Measurements from ENCODE around the gene TRIM62.

Gene TRIM62

GRCh38 chr1:33171977-33172813 is 9.6 kb downstream of the TRIM62 start:
- Mint-ChIP-seq H3K9me3 (no peaks in the 10 kb centered on the region), H3K36me3 (ENCODE audit: low read depth) (peaks cover 6% of the 10 kb centered on the region), H3K4me1 (ENCODE audit: low read depth) (no peaks in the 10 kb centered on the region), H3K4me3 (no peak overlapping the region), H3K27me3 (no peaks in the 10 kb centered on the region), H3K27ac (no peak overlapping the region)

- H3K4me1 Mint-ChIP-seq (ENCODE audit: low read depth): no peaks in the 10 kb centered on the region
- peaks cover 11% of the 10 kb centered on the region for H3K36me3 Mint-ChIP-seq (ENCODE audit: low read depth)
- H3K9me3 Mint-ChIP-seq: no peaks in the 10 kb centered on the region
- H3K4me3 Mint-ChIP-seq: no peak overlapping the region
- no peak overlapping the region for H3K27ac Mint-ChIP-seq
- no peaks in the 10 kb centered on the region for H3K27me3 Mint-ChIP-seq
Measured at GRCh38 chr1:33170351-33171274, 11.2 kb downstream of the TRIM62 start.

GRCh38 chr1:33169290-33170055 is 12.4 kb downstream of the TRIM62 start:
- no peak overlapping the region for H3K27ac Mint-ChIP-seq
- H3K4me1 Mint-ChIP-seq (ENCODE audit: low read depth): no peaks in the 10 kb centered on the region
- no peaks in the 10 kb centered on the region for H3K27me3 Mint-ChIP-seq
- H3K36me3 Mint-ChIP-seq (ENCODE audit: low read depth): peaks cover 11% of the 10 kb centered on the region
- no peak overlapping the region for H3K4me3 Mint-ChIP-seq
- no peaks in the 10 kb centered on the region for H3K9me3 Mint-ChIP-seq

GRCh38 chr1:33168556-33169289 is 13.1 kb downstream of the TRIM62 start:
- Mint-ChIP-seq H3K4me1 (ENCODE audit: low read depth) (no peaks in the 10 kb centered on the region), H3K4me3 (no peak overlapping the region), H3K27ac (no peak overlapping the region), H3K9me3 (no peaks in the 10 kb centered on the region), H3K36me3 (ENCODE audit: low read depth) (peaks cover 11% of the 10 kb centered on the region), H3K27me3 (no peaks in the 10 kb centered on the region)

GRCh38 chr1:33167650-33168447 is 14.0 kb downstream of the TRIM62 start:
- H3K4me1 Mint-ChIP-seq (ENCODE audit: low read depth): no peaks in the 10 kb centered on the region
- H3K27ac Mint-ChIP-seq: no peak overlapping the region
- H3K27me3 Mint-ChIP-seq: no peaks in the 10 kb centered on the region
- no peaks in the 10 kb centered on the region for H3K9me3 Mint-ChIP-seq
- no peak overlapping the region for H3K4me3 Mint-ChIP-seq
- H3K36me3 Mint-ChIP-seq (ENCODE audit: low read depth): peaks cover 11% of the 10 kb centered on the region

- no peaks in the 10 kb centered on the region for H3K9me3 Mint-ChIP-seq
- H3K4me3 Mint-ChIP-seq: no peak overlapping the region
- H3K4me1 Mint-ChIP-seq (ENCODE audit: low read depth): no peaks in the 10 kb centered on the region
- H3K27me3 Mint-ChIP-seq: no peaks in the 10 kb centered on the region
- H3K27ac Mint-ChIP-seq: no peak overlapping the region
- H3K36me3 Mint-ChIP-seq (ENCODE audit: low read depth): peaks cover 11% of the 10 kb centered on the region
Measured at GRCh38 chr1:33165809-33166208, 16.0 kb downstream of the TRIM62 start.

- Mint-ChIP-seq H3K36me3 (ENCODE audit: low read depth) (peaks cover 11% of the 10 kb centered on the region), H3K4me1 (ENCODE audit: low read depth) (no peaks in the 10 kb centered on the region), H3K4me3 (no peak overlapping the region), H3K27me3 (no peaks in the 10 kb centered on the region), H3K27ac (no peak overlapping the region), H3K9me3 (no peaks in the 10 kb centered on the region)
Measured at GRCh38 chr1:33165209-33165608, 16.6 kb downstream of the TRIM62 start.

- peaks cover 11% of the 10 kb centered on the region for H3K36me3 Mint-ChIP-seq (ENCODE audit: low read depth)
- no peak overlapping the region for H3K4me3 Mint-ChIP-seq
- no peaks in the 10 kb centered on the region for H3K27me3 Mint-ChIP-seq
- no peak overlapping the region for H3K27ac Mint-ChIP-seq
- no peaks in the 10 kb centered on the region for H3K4me1 Mint-ChIP-seq (ENCODE audit: low read depth)
- H3K9me3 Mint-ChIP-seq: no peaks in the 10 kb centered on the region
Measured at GRCh38 chr1:33163621-33164519, 18.0 kb downstream of the TRIM62 start.

GRCh38 chr1:33162141-33162540 is 19.7 kb downstream of the TRIM62 start:
- H3K4me3 Mint-ChIP-seq: no peak overlapping the region
- no peak overlapping the region for H3K27ac Mint-ChIP-seq
- no peaks in the 10 kb centered on the region for H3K9me3 Mint-ChIP-seq
- no peaks in the 10 kb centered on the region for H3K27me3 Mint-ChIP-seq
- no peaks in the 10 kb centered on the region for H3K4me1 Mint-ChIP-seq (ENCODE audit: low read depth)
- H3K36me3 Mint-ChIP-seq (ENCODE audit: low read depth): peaks cover 8% of the 10 kb centered on the region

- no peaks in the 10 kb centered on the region for H3K4me1 Mint-ChIP-seq (ENCODE audit: low read depth)
- H3K4me3 Mint-ChIP-seq: no peak overlapping the region
- no peaks in the 10 kb centered on the region for H3K27me3 Mint-ChIP-seq
- no peak overlapping the region for H3K27ac Mint-ChIP-seq
- peaks cover 8% of the 10 kb centered on the region for H3K36me3 Mint-ChIP-seq (ENCODE audit: low read depth)
- H3K9me3 Mint-ChIP-seq: no peaks in the 10 kb centered on the region
Measured at GRCh38 chr1:33161061-33161681, 20.7 kb downstream of the TRIM62 start.

GRCh38 chr1:33159577-33159976 is 22.3 kb downstream of the TRIM62 start:
- H3K4me3 Mint-ChIP-seq: no peak overlapping the region
- no peaks in the 10 kb centered on the region for H3K4me1 Mint-ChIP-seq (ENCODE audit: low read depth)
- H3K36me3 Mint-ChIP-seq (ENCODE audit: low read depth): peaks cover 8% of the 10 kb centered on the region
- H3K27ac Mint-ChIP-seq: no peak overlapping the region
- H3K9me3 Mint-ChIP-seq: no peaks in the 10 kb centered on the region
- no peaks in the 10 kb centered on the region for H3K27me3 Mint-ChIP-seq

GRCh38 chr1:33158366-33158765 is 23.5 kb downstream of the TRIM62 start:
- peaks cover 11% of the 10 kb centered on the region for H3K36me3 Mint-ChIP-seq (ENCODE audit: low read depth)
- no peak overlapping the region for H3K27ac Mint-ChIP-seq
- no peaks in the 10 kb centered on the region for H3K27me3 Mint-ChIP-seq
- H3K4me1 Mint-ChIP-seq (ENCODE audit: low read depth): no peaks in the 10 kb centered on the region
- H3K9me3 Mint-ChIP-seq: no peaks in the 10 kb centered on the region
- no peak overlapping the region for H3K4me3 Mint-ChIP-seq
